RPMI8226 (cell line): ENCODE measurements around the gene MACROD2.

Experiments used
- DNase-seq: peaks from one replicate; pipeline ENCODE4 v3.0.0-alpha.2; 2015

MACROD2 gene

GRCh38 chr20:14782731-14783130 lies 787.4 kb downstream of the MACROD2 start:
- no peak for DNase-seq

GRCh38 chr20:14783766-14784165 lies 788.5 kb downstream of the MACROD2 start:
- no peak for DNase-seq

- DNase-seq: no peak
Measured at GRCh38 chr20:14785065-14785743, 789.9 kb downstream of the MACROD2 start.

- no peak for DNase-seq
Measured at GRCh38 chr20:14790190-14790589, 794.9 kb downstream of the MACROD2 start.

GRCh38 chr20:14790771-14791620 lies 795.7 kb downstream of the MACROD2 start:
- peak; percentile 60 for DNase-seq

GRCh38 chr20:14792915-14793314 lies 797.6 kb downstream of the MACROD2 start:
- no peak for DNase-seq

- DNase-seq: no peak
Measured at GRCh38 chr20:14799545-14800216, 804.4 kb downstream of the MACROD2 start.

- no peak for DNase-seq
Measured at GRCh38 chr20:14800707-14801425, 805.5 kb downstream of the MACROD2 start.

GRCh38 chr20:14801591-14802325 lies 806.4 kb downstream of the MACROD2 start:
- DNase-seq: no peak

GRCh38 chr20:14807224-14807623 lies 811.9 kb downstream of the MACROD2 start:
- DNase-seq: no peak

- DNase-seq: no peak
Measured at GRCh38 chr20:14815340-14815739, 820.0 kb downstream of the MACROD2 start.

GRCh38 chr20:14816471-14816870 lies 821.2 kb downstream of the MACROD2 start:
- DNase-seq: no peak

- DNase-seq: no peak
Measured at GRCh38 chr20:14817101-14817500, 821.8 kb downstream of the MACROD2 start.

GRCh38 chr20:14820771-14821170 lies 825.5 kb downstream of the MACROD2 start:
- no peak for DNase-seq

GRCh38 chr20:14821251-14821650 lies 825.9 kb downstream of the MACROD2 start:
- no peak for DNase-seq

- no peak for DNase-seq
Measured at GRCh38 chr20:14824996-14825395, 829.7 kb downstream of the MACROD2 start.

- DNase-seq: no peak
Measured at GRCh38 chr20:14826543-14827313, 831.4 kb downstream of the MACROD2 start.

- DNase-seq: no peak
Measured at GRCh38 chr20:14828459-14828858, 833.1 kb downstream of the MACROD2 start.

GRCh38 chr20:14829906-14830305 lies 834.6 kb downstream of the MACROD2 start:
- no peak for DNase-seq

GRCh38 chr20:14830466-14830865 lies 835.1 kb downstream of the MACROD2 start:
- no peak for DNase-seq

GRCh38 chr20:14830899-14831298 lies 835.6 kb downstream of the MACROD2 start:
- no peak for DNase-seq

- DNase-seq: no peak
Measured at GRCh38 chr20:14832630-14833029, 837.3 kb downstream of the MACROD2 start.
